Activated CD4-positive, alpha-beta T cell treated with anti-CD3 and anti-CD28 coated beads, Interleukin-2, amount 10 ng/mL, durations not matched to agents 24 days and 14 days (primary cell): Measurements from ENCODE around the gene ASMTL. TPM values are rescaled to one million over a fixed set of nuclear protein-coding genes. Genes with fewer than 3 reads are reported as not detected.
"Not testable (repeated sequence)": the region's sequence is repeated elsewhere in the genome, so short reads cannot be mapped to it uniquely, and the experiment has no call there.

Source experiments
- DNase-seq: peaks from one replicate; pipeline ENCODE4 v3.0.0; 2022
- H3K27ac Mint-ChIP-seq: one replicate; pipeline ENCODE4 v1.8.0; 2022; ENCODE audit warnings: mild to moderate bottlenecking, mixed read lengths
- H3K27me3 Mint-ChIP-seq: one replicate; pipeline ENCODE4 v1.8.0; 2022; ENCODE audit warnings: mixed read lengths
- H3K36me3 Mint-ChIP-seq: one replicate; pipeline ENCODE4 v1.8.0; 2022; ENCODE audit warnings: low read depth, mild to moderate bottlenecking, mixed read lengths
- H3K4me1 Mint-ChIP-seq: one replicate; pipeline ENCODE4 v1.8.0; 2021; ENCODE audit warnings: mixed read lengths
- H3K4me3 Mint-ChIP-seq: one replicate; pipeline ENCODE4 v1.8.0; 2022; ENCODE audit warnings: mild to moderate bottlenecking, moderate library complexity, mixed read lengths
- H3K9me3 Mint-ChIP-seq: one replicate; pipeline ENCODE4 v1.8.0; 2021; ENCODE audit warnings: mixed read lengths
- intact Hi-C: fragments of 100-400 bp; cut with micrococcal nuclease; formaldehyde crosslinking; loops from one replicate; pipeline ENCODE4 v1.15.1; 2023
- total RNA-seq: library from RNA; stranded (reverse); gene quantifications from 2 replicates; pipeline ENCODE4 v1.2.3, GENCODE V29; 2022

ASMTL gene
- total RNA-seq, 1 donor from 2014 or later = 44.5 TPM

GRCh38 chrX:1462596-1463251, 10.0 kb upstream of the ASMTL start:
- Mint-ChIP-seq H3K4me1 (peaks cover 47% of the 10 kb centered on the region), H3K4me3 (peak overlapping the region; percentile 83), H3K36me3 (peaks cover 23% of the 10 kb centered on the region), H3K27ac (peak overlapping the region; percentile 87), H3K9me3 (no peaks in the 10 kb centered on the region), H3K27me3 (no peaks in the 10 kb centered on the region)
- DNase-seq = peak; percentile 93
- intact Hi-C loops = loop anchor here (1.0 to 2.0 kb wide), 4 partner anchors 9 to 74 kb away; no protein-coding TSS in a partner anchor

- intact Hi-C loops = loop anchor here (1.0 to 2.0 kb wide), 2 partner anchors 67 to 74 kb away; no protein-coding TSS in a partner anchor
- no peaks in the 10 kb centered on the region for H3K9me3 Mint-ChIP-seq
- H3K36me3 Mint-ChIP-seq = peaks cover 20% of the 10 kb centered on the region
- peak overlapping the region; percentile 83 for H3K4me3 Mint-ChIP-seq
- no peak for DNase-seq
- peak overlapping the region; percentile 87 for H3K27ac Mint-ChIP-seq
- peaks cover 43% of the 10 kb centered on the region for H3K4me1 Mint-ChIP-seq
- no peaks in the 10 kb centered on the region for H3K27me3 Mint-ChIP-seq
Measured at GRCh38 chrX:1462110-1462509, 9.4 kb upstream of the ASMTL start.

GRCh38 chrX:1455948-1456280, 3.2 kb upstream of the ASMTL start:
- H3K27ac Mint-ChIP-seq = no peak overlapping the region
- DNase-seq = no peak
- intact Hi-C loops = loop anchor here (2.0 kb wide), 1 partner anchor 25 kb away; no protein-coding TSS in a partner anchor
- H3K4me1 Mint-ChIP-seq = peaks cover 10% of the 10 kb centered on the region
- H3K27me3 Mint-ChIP-seq = no peaks in the 10 kb centered on the region
- no peak overlapping the region for H3K4me3 Mint-ChIP-seq
- no peaks in the 10 kb centered on the region for H3K9me3 Mint-ChIP-seq
- peaks cover 2% of the 10 kb centered on the region for H3K36me3 Mint-ChIP-seq

- H3K27ac Mint-ChIP-seq = peak overlapping the region; percentile 67
- peaks cover 16% of the 10 kb centered on the region for H3K4me1 Mint-ChIP-seq
- intact Hi-C loops = loop anchor here (1.0 to 5.0 kb wide), 11 partner anchors 14 to 1243 kb away; partner anchors contain the start of genes AKAP17A, GTPBP6, P2RY8 and SLC25A6
- H3K36me3 Mint-ChIP-seq = peaks cover 13% of the 10 kb centered on the region
- H3K4me3 Mint-ChIP-seq = peak overlapping the region; percentile 69
- peak; percentile 97 for DNase-seq
- H3K27me3 Mint-ChIP-seq = no peaks in the 10 kb centered on the region
- H3K9me3 Mint-ChIP-seq = peaks cover 10% of the 10 kb centered on the region
Measured at GRCh38 chrX:1453951-1454785, 1.5 kb upstream of the ASMTL start.

- intact Hi-C loops = loop anchor here (1.0 to 5.0 kb wide), 7 partner anchors 61 to 1244 kb away; partner anchors contain the start of genes AKAP17A, GTPBP6 and SLC25A6
- Mint-ChIP-seq H3K9me3 (peaks cover 18% of the 10 kb centered on the region), H3K4me1 (peaks cover 17% of the 10 kb centered on the region), H3K27me3 (no peaks in the 10 kb centered on the region), H3K36me3 (peaks cover 20% of the 10 kb centered on the region), H3K27ac (peak overlapping the region; percentile 97), H3K4me3 (peak overlapping the region; percentile 84)
- DNase-seq = no peak
Measured at GRCh38 chrX:1453395-1453783, 680 bp upstream of the ASMTL start.

GRCh38 chrX:1451661-1452515, 821 bp downstream of the ASMTL start:
- peaks cover 17% of the 10 kb centered on the region for H3K4me1 Mint-ChIP-seq
- H3K9me3 Mint-ChIP-seq = peaks cover 33% of the 10 kb centered on the region
- peak overlapping the region; percentile 95 for H3K27ac Mint-ChIP-seq
- no peaks in the 10 kb centered on the region for H3K27me3 Mint-ChIP-seq
- intact Hi-C loops = loop anchor here (2.0 to 5.0 kb wide), 3 partner anchors 203 to 1245 kb away; partner anchors contain the start of gene GTPBP6
- H3K36me3 Mint-ChIP-seq = peaks cover 35% of the 10 kb centered on the region
- DNase-seq = peak; percentile 66
- peak overlapping the region; percentile 84 for H3K4me3 Mint-ChIP-seq

- intact Hi-C loops = loop anchor here (5.0 kb wide), 1 partner anchor 1246 kb away; no protein-coding TSS in a partner anchor
- peaks cover 17% of the 10 kb centered on the region for H3K4me1 Mint-ChIP-seq
- H3K9me3 Mint-ChIP-seq = peaks cover 34% of the 10 kb centered on the region
- peak overlapping the region; percentile 84 for H3K4me3 Mint-ChIP-seq
- peaks cover 40% of the 10 kb centered on the region for H3K36me3 Mint-ChIP-seq
- DNase-seq = peak; percentile 60
- H3K27ac Mint-ChIP-seq = no peak overlapping the region
- no peaks in the 10 kb centered on the region for H3K27me3 Mint-ChIP-seq
Measured at GRCh38 chrX:1451251-1451660, 1.5 kb downstream of the ASMTL start.

GRCh38 chrX:1450361-1451161, 2.1 kb downstream of the ASMTL start:
- Mint-ChIP-seq H3K27ac (no peak overlapping the region), H3K4me1 (peaks cover 14% of the 10 kb centered on the region), H3K27me3 (no peaks in the 10 kb centered on the region), H3K9me3 (peaks cover 38% of the 10 kb centered on the region), H3K36me3 (peaks cover 47% of the 10 kb centered on the region), H3K4me3 (no peak overlapping the region)
- intact Hi-C loops = loop anchor here (5.0 kb wide), 1 partner anchor 1247 kb away; no protein-coding TSS in a partner anchor
- peak; percentile 65 for DNase-seq

GRCh38 chrX:1449823-1450149, 2.9 kb downstream of the ASMTL start:
- H3K4me1 Mint-ChIP-seq = peaks cover 12% of the 10 kb centered on the region
- no peak for DNase-seq
- no peaks in the 10 kb centered on the region for H3K27me3 Mint-ChIP-seq
- intact Hi-C loops = loop anchor here (5.0 kb wide), 1 partner anchor 1248 kb away; no protein-coding TSS in a partner anchor
- peaks cover 54% of the 10 kb centered on the region for H3K36me3 Mint-ChIP-seq
- no peak overlapping the region for H3K4me3 Mint-ChIP-seq
- H3K9me3 Mint-ChIP-seq = peaks cover 40% of the 10 kb centered on the region
- no peak overlapping the region for H3K27ac Mint-ChIP-seq

GRCh38 chrX:1449036-1449822, 3.5 kb downstream of the ASMTL start:
- Mint-ChIP-seq H3K27ac (no peak overlapping the region), H3K9me3 (peaks cover 44% of the 10 kb centered on the region), H3K36me3 (peaks cover 60% of the 10 kb centered on the region), H3K4me3 (no peak overlapping the region), H3K27me3 (no peaks in the 10 kb centered on the region), H3K4me1 (peaks cover 9% of the 10 kb centered on the region)
- intact Hi-C loops = no loop called here
- DNase-seq = peak; percentile 58

- H3K27ac Mint-ChIP-seq, H3K4me3 Mint-ChIP-seq, H3K4me1 Mint-ChIP-seq, intact Hi-C loops, H3K27me3 Mint-ChIP-seq: not testable (repeated sequence)
- H3K9me3 Mint-ChIP-seq = peaks cover 48% of the 10 kb centered on the region
- peaks cover 66% of the 10 kb centered on the region for H3K36me3 Mint-ChIP-seq
- peak; percentile 56 for DNase-seq
Measured at GRCh38 chrX:1448573-1449001, 4.1 kb downstream of the ASMTL start.

- H3K36me3 Mint-ChIP-seq = peaks cover 70% of the 10 kb centered on the region
- peaks cover 49% of the 10 kb centered on the region for H3K9me3 Mint-ChIP-seq
- intact Hi-C loops, H3K4me1 Mint-ChIP-seq, H3K27me3 Mint-ChIP-seq, H3K27ac Mint-ChIP-seq, H3K4me3 Mint-ChIP-seq: not testable (repeated sequence)
- DNase-seq = peak; percentile 56
Measured at GRCh38 chrX:1447969-1448572, 4.6 kb downstream of the ASMTL start.
